Measurements from ENCODE around the gene PROZ. TPM values are rescaled to one million over a fixed set of nuclear protein-coding genes. Genes with fewer than 3 reads are reported as not detected.

Gene PROZ
- total RNA-seq: not detected in 2 replicates
- not detected in 2 replicates for polyA plus RNA-seq
- polyA plus RNA-seq (2012): not detected in 2 replicates
- polyA minus RNA-seq (ENCODE audit: low replicate concordance): not detected in 2 replicates

GRCh38 chr13:113157929-113158747, at the start of gene PROZ:
TSS of gene PROZ (plus strand) at chr13:113158648. CDS start at chr13:113158661, 13 bp downstream.
- TF ChIP-seq EZH2 (IDR thresholded peaks at IDR 0.05; ENCODE audit: low read length, missing control alignments) (no peak), CTCF (conservative IDR thresholded peaks at IDR 0.05 in 1 of 2, IDR thresholded peaks at IDR 0.05 in 1 of 2; ENCODE audit: low read depth in 1 of 2, low read length in 2 of 2) (no peak)
- Histone ChIP-seq H3K27ac (ENCODE audit: insufficient read depth, low read length) (no peak within 1 kb of the TSS), H3K9me3 (ENCODE audit: control insufficient read depth, insufficient read depth, low read depth, low read length) (no peaks in the 10 kb centered on the region), H3K4me2 (ENCODE audit: extremely low read depth, insufficient read depth, low read length) (no peak within 1 kb of the TSS), H4K20me1 (ENCODE audit: control insufficient read depth, extremely low read depth, insufficient read depth, low read length) (no peaks in the 10 kb centered on the region), H3K79me2 (ENCODE audit: control insufficient read depth, insufficient read depth, low read length) (no peaks in the 10 kb centered on the region), H3K36me3 (ENCODE audit: control insufficient read depth, insufficient read depth, low read length) (no peaks in the 10 kb centered on the region), H3K4me1 (ENCODE audit: control insufficient read depth, extremely low read depth, insufficient read depth, low read length) (peaks cover 6% of the 10 kb centered on the region), H2AFZ (ENCODE audit: low read length) (peak within 1 kb of the TSS; percentile 14), H3K4me3 (replicated peaks in 1 of 4; ENCODE audit: control extremely low read depth in 1 of 4, insufficient read depth in 1 of 4, low read depth in 3 of 4, low read length in 4 of 4) (no peak within 1 kb of the TSS), H3K27me3 (ENCODE audit: control insufficient read depth, insufficient read depth, low read length) (no peaks in the 10 kb centered on the region), H3K9ac (ENCODE audit: insufficient read depth, low read length) (no peak within 1 kb of the TSS)
- DNase-seq (ENCODE audit: low read depth in 2 of 2): no peak

GRCh38 chr13:113109151-113110047, 49.0 kb upstream of the PROZ start:
- DNase-seq (ENCODE audit: low read depth in 2 of 2): no peak
- Histone ChIP-seq H3K36me3 (ENCODE audit: control insufficient read depth, insufficient read depth, low read length) (no peaks in the 10 kb centered on the region), H3K4me2 (ENCODE audit: extremely low read depth, insufficient read depth, low read length) (no peak overlapping the region), H3K9me3 (ENCODE audit: control insufficient read depth, insufficient read depth, low read depth, low read length) (no peaks in the 10 kb centered on the region), H3K9ac (ENCODE audit: insufficient read depth, low read length) (no peak overlapping the region), H4K20me1 (ENCODE audit: control insufficient read depth, extremely low read depth, insufficient read depth, low read length) (no peaks in the 10 kb centered on the region), H3K4me1 (ENCODE audit: control insufficient read depth, extremely low read depth, insufficient read depth, low read length) (peaks cover 2% of the 10 kb centered on the region), H3K27me3 (ENCODE audit: control insufficient read depth, insufficient read depth, low read length) (peaks cover 19% of the 10 kb centered on the region), H3K27ac (ENCODE audit: insufficient read depth, low read length) (no peak overlapping the region), H2AFZ (ENCODE audit: low read length) (no peak overlapping the region), H3K79me2 (ENCODE audit: control insufficient read depth, insufficient read depth, low read length) (no peaks in the 10 kb centered on the region), H3K4me3 (replicated peaks in 1 of 4; ENCODE audit: control extremely low read depth in 1 of 4, insufficient read depth in 1 of 4, low read depth in 3 of 4, low read length in 4 of 4) (no peak overlapping the region)
- TF ChIP-seq CTCF (conservative IDR thresholded peaks at IDR 0.05 in 1 of 2, IDR thresholded peaks at IDR 0.05 in 1 of 2; ENCODE audit: low read depth in 1 of 2, low read length in 2 of 2) (no peak), EZH2 (IDR thresholded peaks at IDR 0.05; ENCODE audit: low read length, missing control alignments) (no peak)
